ENCODE data around the gene SPDYA. TPM values are rescaled to one million over a fixed set of nuclear protein-coding genes. Genes with fewer than 3 reads are reported as not detected.
"Not testable (repeated sequence)": the region's sequence is repeated elsewhere in the genome, so short reads cannot be mapped to it uniquely, and the experiment has no call there.

Gene SPDYA
- total and polyA plus RNA-seq, 5 donors from 2014 or later: 0.09 to 19.6 (median 0.19) TPM

- Mint-ChIP-seq H3K9me3 (no peaks in the 10 kb centered on the region), H3K4me1 (peaks cover 39 to 91% (median 67%) of the 10 kb centered on the region in 4 donors), H3K4me3 (peak overlapping the region in 3 of 4 donors; percentile 13 to 48 (median 22)), H3K27ac (no peak overlapping the region), H3K27me3 (no peaks in the 10 kb centered on the region), H3K36me3 (peaks cover 9% of the 10 kb centered on the region)
- H3K36me3 ChIP-seq (ENCODE audit: control insufficient read depth, insufficient read depth, low read length): peaks cover 8% of the 10 kb centered on the region
- H3K9me3 ChIP-seq (ENCODE audit: control insufficient read depth in 2 of 2, low read length in 2 of 2): no peaks in the 10 kb centered on the region
- H3K4me1 ChIP-seq (ENCODE audit: control insufficient read depth, insufficient read depth, low read length, poor library complexity, severe bottlenecking): peaks cover 41% of the 10 kb centered on the region
- H3K27ac ChIP-seq (ENCODE audit: insufficient read depth, low read length, poor library complexity, severe bottlenecking): no peak overlapping the region
- no peaks in the 10 kb centered on the region for H3K27me3 ChIP-seq (ENCODE audit: control insufficient read depth, insufficient read depth, low read length)
- ATAC-seq (ENCODE audit: low read depth in 2 of 2) (no peak), DNase-seq (no peak)
- peak overlapping the region; percentile 35 for H3K4me3 ChIP-seq (ENCODE audit: low read depth, low read length)
Measured at GRCh38 chr2:28772351-28772750, 38.3 kb upstream of the SPDYA start.

- ATAC-seq (ENCODE audit: low read depth in 2 of 2) (no peak), DNase-seq (no peak)
- Histone ChIP-seq H3K27me3 (ENCODE audit: control insufficient read depth, insufficient read depth, low read length) (no peaks in the 10 kb centered on the region), H3K4me3 (ENCODE audit: low read depth, low read length) (no peak overlapping the region), H3K9me3 (ENCODE audit: control insufficient read depth in 2 of 2, low read length in 2 of 2) (no peaks in the 10 kb centered on the region), H3K27ac (ENCODE audit: insufficient read depth, low read length, poor library complexity, severe bottlenecking) (no peak overlapping the region), H3K4me1 (ENCODE audit: control insufficient read depth, insufficient read depth, low read length, poor library complexity, severe bottlenecking) (peaks cover 14% of the 10 kb centered on the region), H3K36me3 (ENCODE audit: control insufficient read depth, insufficient read depth, low read length) (peaks cover 48% of the 10 kb centered on the region)
- Mint-ChIP-seq H3K27ac (peak overlapping the region in 2 of 3 donors; percentile 4 to 48), H3K4me1 (peaks cover 10 to 63% (median 47%) of the 10 kb centered on the region in 4 donors), H3K4me3 (peak overlapping the region in 1 of 4 donors; percentile 7), H3K27me3 (no peaks in the 10 kb centered on the region), H3K36me3 (peaks cover 22% of the 10 kb centered on the region), H3K9me3 (no peaks in the 10 kb centered on the region)
Measured at GRCh38 chr2:28776471-28776870, 34.2 kb upstream of the SPDYA start.

GRCh38 chr2:28778392-28778791 is 32.2 kb upstream of the SPDYA start:
- Mint-ChIP-seq H3K27me3 (no peaks in the 10 kb centered on the region), H3K4me3 (no peak overlapping the region), H3K27ac (no peak overlapping the region), H3K36me3 (peaks cover 31% of the 10 kb centered on the region), H3K4me1 (peaks cover 11 to 45% (median 34%) of the 10 kb centered on the region in 4 donors), H3K9me3 (peaks cover 0 to 1% (median 0%) of the 10 kb centered on the region in 7 donors)
- ATAC-seq (ENCODE audit: low read depth in 2 of 2) (no peak), DNase-seq (no peak)
- Histone ChIP-seq H3K27me3 (ENCODE audit: control insufficient read depth, insufficient read depth, low read length) (no peaks in the 10 kb centered on the region), H3K36me3 (ENCODE audit: control insufficient read depth, insufficient read depth, low read length) (peaks cover 67% of the 10 kb centered on the region), H3K27ac (ENCODE audit: insufficient read depth, low read length, poor library complexity, severe bottlenecking) (no peak overlapping the region), H3K4me3 (ENCODE audit: low read depth, low read length) (no peak overlapping the region), H3K4me1 (ENCODE audit: control insufficient read depth, insufficient read depth, low read length, poor library complexity, severe bottlenecking) (peaks cover 10% of the 10 kb centered on the region), H3K9me3 (ENCODE audit: control insufficient read depth in 2 of 2, low read length in 2 of 2) (no peaks in the 10 kb centered on the region)

DNA sequence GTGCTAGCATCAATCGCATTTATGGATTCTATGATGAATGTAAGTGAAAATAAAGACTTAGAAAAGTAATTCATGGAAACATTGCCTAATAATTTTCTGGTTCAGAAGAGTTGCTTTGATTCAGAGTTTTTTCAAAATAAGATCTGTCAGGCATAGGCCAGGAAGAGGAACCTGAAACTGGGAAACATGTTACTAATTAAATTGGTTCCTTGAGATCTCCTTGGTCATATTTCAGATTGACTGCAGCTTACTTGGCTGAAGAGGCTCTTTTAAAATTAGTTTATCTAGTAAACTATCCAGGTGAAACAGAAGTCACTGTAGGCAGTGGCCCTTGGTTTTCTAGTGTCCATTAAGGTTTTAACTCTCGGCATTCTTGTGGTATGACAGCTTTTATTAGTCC is 31.6 kb upstream of the SPDYA start:
- Histone ChIP-seq H3K27ac (ENCODE audit: insufficient read depth, low read length, poor library complexity, severe bottlenecking) (no peak overlapping the region), H3K27me3 (ENCODE audit: control insufficient read depth, insufficient read depth, low read length) (no peaks in the 10 kb centered on the region), H3K4me3 (ENCODE audit: low read depth, low read length) (no peak overlapping the region), H3K4me1 (ENCODE audit: control insufficient read depth, insufficient read depth, low read length, poor library complexity, severe bottlenecking) (peaks cover 4% of the 10 kb centered on the region), H3K9me3 (ENCODE audit: control insufficient read depth in 2 of 2, low read length in 2 of 2) (no peaks in the 10 kb centered on the region), H3K36me3 (ENCODE audit: control insufficient read depth, insufficient read depth, low read length) (peaks cover 73% of the 10 kb centered on the region)
- no peak overlapping the region for H3K27ac Mint-ChIP-seq
- H3K36me3 Mint-ChIP-seq: peaks cover 31% of the 10 kb centered on the region
- ATAC-seq (ENCODE audit: low read depth in 2 of 2): no peak
- no peak overlapping the region for H3K4me3 Mint-ChIP-seq
- H3K27me3 Mint-ChIP-seq: no peaks in the 10 kb centered on the region
- H3K4me1 Mint-ChIP-seq: peaks cover 11 to 39% (median 29%) of the 10 kb centered on the region in 4 donors
- H3K9me3 Mint-ChIP-seq: peaks cover 0 to 1% (median 0%) of the 10 kb centered on the region in 7 donors
- no peak for DNase-seq

- Histone ChIP-seq H3K4me3 (ENCODE audit: low read depth, low read length) (no peak overlapping the region), H3K4me1 (ENCODE audit: control insufficient read depth, insufficient read depth, low read length, poor library complexity, severe bottlenecking) (no peaks in the 10 kb centered on the region), H3K27me3 (ENCODE audit: control insufficient read depth, insufficient read depth, low read length) (no peaks in the 10 kb centered on the region), H3K27ac (ENCODE audit: insufficient read depth, low read length, poor library complexity, severe bottlenecking) (no peak overlapping the region), H3K9me3 (ENCODE audit: control insufficient read depth in 2 of 2, low read length in 2 of 2) (no peaks in the 10 kb centered on the region), H3K36me3 (ENCODE audit: control insufficient read depth, insufficient read depth, low read length) (peaks cover 85% of the 10 kb centered on the region)
- Mint-ChIP-seq H3K36me3 (peaks cover 31% of the 10 kb centered on the region), H3K9me3 (peaks cover 0 to 1% (median 0%) of the 10 kb centered on the region in 7 donors), H3K4me3 (no peak overlapping the region), H3K27me3 (no peaks in the 10 kb centered on the region), H3K4me1 (peaks cover 10 to 26% (median 22%) of the 10 kb centered on the region in 4 donors), H3K27ac (peak overlapping the region in 2 of 3 donors; percentile 62 to 63)
- DNase-seq: no peak
- no peak for ATAC-seq (ENCODE audit: low read depth in 2 of 2)
Measured at GRCh38 chr2:28780496-28780895, 30.1 kb upstream of the SPDYA start.

- no peaks in the 10 kb centered on the region for H3K4me1 ChIP-seq (ENCODE audit: control insufficient read depth, insufficient read depth, low read length, poor library complexity, severe bottlenecking)
- H3K36me3 Mint-ChIP-seq: peaks cover 32% of the 10 kb centered on the region
- DNase-seq (no peak), ATAC-seq (ENCODE audit: low read depth in 2 of 2) (no peak)
- H3K9me3 ChIP-seq (ENCODE audit: control insufficient read depth in 2 of 2, low read length in 2 of 2): no peaks in the 10 kb centered on the region
- H3K4me1 Mint-ChIP-seq: peaks cover 5 to 18% (median 13%) of the 10 kb centered on the region in 4 donors
- H3K4me3 Mint-ChIP-seq: no peak overlapping the region
- peak overlapping the region; percentile 8 for H3K27ac ChIP-seq (ENCODE audit: insufficient read depth, low read length, poor library complexity, severe bottlenecking)
- peaks cover 0 to 1% (median 0%) of the 10 kb centered on the region in 7 donors for H3K9me3 Mint-ChIP-seq
- H3K36me3 ChIP-seq (ENCODE audit: control insufficient read depth, insufficient read depth, low read length): peaks cover 89% of the 10 kb centered on the region
- no peak overlapping the region for H3K27ac Mint-ChIP-seq
- no peak overlapping the region for H3K4me3 ChIP-seq (ENCODE audit: low read depth, low read length)
- H3K27me3 Mint-ChIP-seq: no peaks in the 10 kb centered on the region
- no peaks in the 10 kb centered on the region for H3K27me3 ChIP-seq (ENCODE audit: control insufficient read depth, insufficient read depth, low read length)
Measured at GRCh38 chr2:28782423-28782822, 28.2 kb upstream of the SPDYA start.

DNA sequence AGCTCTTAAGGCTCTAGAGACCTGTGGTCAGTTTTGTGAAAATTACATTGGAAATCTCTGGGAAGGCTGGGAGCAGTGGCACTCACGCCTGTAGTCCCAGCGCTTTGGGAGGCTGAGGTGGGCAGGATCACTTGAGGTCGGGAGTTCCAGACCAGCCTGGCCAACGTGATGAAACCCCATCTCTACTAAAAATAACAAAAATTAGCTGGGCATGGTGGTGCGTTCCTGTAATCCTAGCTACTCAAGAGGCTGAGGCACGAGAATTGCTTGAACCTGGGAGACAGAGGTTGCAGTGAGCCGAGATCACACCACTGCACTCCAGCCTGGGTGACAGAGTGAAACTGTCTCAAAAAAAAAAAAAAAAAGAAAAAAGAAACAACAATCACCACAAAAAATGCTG is 26.1 kb upstream of the SPDYA start:
- peaks cover 88% of the 10 kb centered on the region for H3K36me3 ChIP-seq (ENCODE audit: control insufficient read depth, insufficient read depth, low read length)
- H3K27me3 ChIP-seq (ENCODE audit: control insufficient read depth, insufficient read depth, low read length); H3K27me3 Mint-ChIP-seq; H3K4me3 ChIP-seq (ENCODE audit: low read depth, low read length); H3K9me3 ChIP-seq (ENCODE audit: control insufficient read depth in 2 of 2, low read length in 2 of 2); DNase-seq; H3K9me3 Mint-ChIP-seq; H3K27ac Mint-ChIP-seq; H3K27ac ChIP-seq (ENCODE audit: insufficient read depth, low read length, poor library complexity, severe bottlenecking); ATAC-seq (ENCODE audit: low read depth in 2 of 2); H3K4me1 ChIP-seq (ENCODE audit: control insufficient read depth, insufficient read depth, low read length, poor library complexity, severe bottlenecking); H3K4me3 Mint-ChIP-seq: not testable (repeated sequence)
- Mint-ChIP-seq H3K36me3 (peaks cover 30% of the 10 kb centered on the region), H3K4me1 (peaks cover 5 to 23% (median 8%) of the 10 kb centered on the region in 4 donors)

DNA sequence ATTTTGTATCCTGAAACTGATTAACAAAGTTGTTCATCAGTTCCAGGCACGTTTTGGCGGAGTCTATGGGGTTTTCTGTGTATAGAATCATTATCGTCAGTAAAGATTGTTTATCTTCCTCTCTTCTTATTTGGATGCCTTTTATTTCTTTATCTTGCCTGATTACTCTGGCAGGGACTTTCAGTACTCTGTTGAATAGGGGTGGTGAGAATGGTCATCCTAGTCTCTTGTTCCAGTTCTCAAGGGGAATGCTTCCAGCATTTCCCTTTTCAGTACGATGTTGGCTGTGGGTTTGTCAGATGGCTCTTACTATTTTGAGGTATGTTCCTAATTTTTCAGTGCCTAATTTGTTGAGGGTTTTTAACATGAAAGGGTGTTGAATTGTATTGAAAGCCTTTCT is 14.0 kb upstream of the SPDYA start:
- H3K36me3 Mint-ChIP-seq: peaks cover 50% of the 10 kb centered on the region
- H3K4me1 Mint-ChIP-seq: peaks cover 25 to 39% (median 29%) of the 10 kb centered on the region in 4 donors
- DNase-seq (no peak), ATAC-seq (ENCODE audit: low read depth in 2 of 2) (no peak)
- H3K27me3 Mint-ChIP-seq: no peaks in the 10 kb centered on the region
- H3K4me1 ChIP-seq (ENCODE audit: control insufficient read depth, insufficient read depth, low read length, poor library complexity, severe bottlenecking): peaks cover 3% of the 10 kb centered on the region
- peaks cover 0 to 6% (median 3%) of the 10 kb centered on the region in 7 donors for H3K9me3 Mint-ChIP-seq
- peaks cover 87% of the 10 kb centered on the region for H3K36me3 ChIP-seq (ENCODE audit: control insufficient read depth, insufficient read depth, low read length)
- H3K27ac ChIP-seq (ENCODE audit: insufficient read depth, low read length, poor library complexity, severe bottlenecking): no peak overlapping the region
- H3K4me3 ChIP-seq (ENCODE audit: low read depth, low read length): no peak overlapping the region
- H3K27me3 ChIP-seq (ENCODE audit: control insufficient read depth, insufficient read depth, low read length): no peaks in the 10 kb centered on the region
- no peak overlapping the region for H3K4me3 Mint-ChIP-seq
- H3K27ac Mint-ChIP-seq: no peak overlapping the region
- no peaks in the 10 kb centered on the region for H3K9me3 ChIP-seq (ENCODE audit: control insufficient read depth in 2 of 2, low read length in 2 of 2)

Data from CD4-positive, CD25-positive, alpha-beta regulatory T cell (primary cell).